Stimulated activated CD8-positive, alpha-beta memory T cell treated with anti-CD3 and anti-CD28 coated beads, Interleukin-4, amount 100 ng/mL, for 4 hours (primary cell): Measurements from ENCODE around the gene RAB13.
A peak's percentile ranks its signal among the peaks of the same experiment; 100 is the strongest.
"Not testable (repeated sequence)": the region's sequence is repeated elsewhere in the genome, so short reads cannot be mapped to it uniquely, and the experiment has no call there.

Experiments
- DNase-seq, 2 donors: peaks; one replicate each; pipeline ENCODE4 v3.0.0-alpha.2; 2020; ENCODE audit warnings: low read depth in 2 of 2, low spot score in 1 of 2

RAB13 gene

DNA sequence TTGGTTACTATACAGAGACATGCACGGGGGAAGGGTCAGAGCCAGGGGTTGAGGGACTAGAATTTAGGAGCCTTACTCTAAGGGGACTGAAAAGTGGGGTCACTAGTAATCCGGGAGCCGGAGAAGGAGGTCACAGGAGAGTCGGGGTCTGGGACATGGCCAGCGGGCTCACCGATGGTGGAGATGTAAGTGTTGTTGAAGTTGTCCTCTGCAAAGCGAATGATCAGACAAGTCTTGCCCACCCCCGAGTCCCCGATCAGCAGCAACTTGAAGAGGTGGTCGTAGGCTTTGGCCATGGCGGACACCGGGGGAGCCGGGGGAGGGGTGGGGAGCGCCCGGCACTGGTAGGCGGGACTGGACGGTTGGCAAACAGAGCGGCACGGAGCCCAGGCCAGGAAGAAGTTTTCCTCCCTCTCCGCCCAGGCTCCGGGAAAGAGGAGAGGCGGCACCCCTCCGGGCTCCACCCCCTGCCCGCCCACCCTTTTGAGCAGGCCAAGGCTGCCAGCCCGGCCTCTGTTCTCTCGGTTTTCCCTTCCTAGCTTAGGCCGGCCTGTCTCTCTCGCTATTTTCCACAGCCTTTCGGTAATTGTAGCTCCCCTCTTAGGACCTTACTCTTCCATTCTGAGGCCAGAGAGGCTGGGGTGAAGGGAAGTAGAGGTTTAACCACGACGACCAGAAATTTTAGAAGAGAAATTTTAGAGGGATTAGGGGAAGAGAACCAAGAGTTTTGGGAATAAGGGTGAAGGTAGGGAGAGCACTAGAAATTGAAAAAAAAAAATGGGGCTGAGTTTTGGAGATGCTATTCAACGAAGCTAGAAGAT is at the start of gene RAB13:
Gene RAB13, minus strand, starts transcription at position 399 of the 821 bp plus-strand sequence. Its CDS starts 103 bp downstream, at position 296.
- DNase-seq: no peak

DNA sequence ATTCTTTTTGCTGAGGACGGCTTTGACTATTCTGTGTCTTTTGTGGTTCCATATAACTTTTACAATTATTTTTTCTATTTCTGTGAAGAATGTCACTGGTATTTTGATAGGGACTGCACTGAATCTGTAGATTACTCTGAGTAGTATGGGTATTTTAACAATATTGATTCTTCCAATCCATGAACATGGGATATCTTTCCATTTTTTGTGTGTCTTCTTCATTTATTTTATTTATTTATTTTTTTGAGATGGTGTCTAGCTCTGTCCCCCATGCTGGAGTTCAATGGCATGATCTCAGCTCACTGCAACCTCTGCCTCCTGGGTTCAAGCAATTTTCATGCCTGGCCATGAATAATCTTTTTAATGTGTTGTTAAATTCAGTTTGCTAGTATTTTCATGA is 47.6 kb upstream of the RAB13 start:
- not testable (repeated sequence) for DNase-seq

GRCh38 chr1:154019940-154020339 is 33.8 kb upstream of the RAB13 start:
- no peak for DNase-seq

GRCh38 chr1:154019269-154019668 is 33.1 kb upstream of the RAB13 start:
- DNase-seq: no peak

GRCh38 chr1:154014154-154014907 is 28.2 kb upstream of the RAB13 start:
- no peak for DNase-seq

- DNase-seq: not testable (repeated sequence)
These were observed 26.4 kb upstream of the RAB13 start for GRCh38 chr1:154012543-154012942.

DNA sequence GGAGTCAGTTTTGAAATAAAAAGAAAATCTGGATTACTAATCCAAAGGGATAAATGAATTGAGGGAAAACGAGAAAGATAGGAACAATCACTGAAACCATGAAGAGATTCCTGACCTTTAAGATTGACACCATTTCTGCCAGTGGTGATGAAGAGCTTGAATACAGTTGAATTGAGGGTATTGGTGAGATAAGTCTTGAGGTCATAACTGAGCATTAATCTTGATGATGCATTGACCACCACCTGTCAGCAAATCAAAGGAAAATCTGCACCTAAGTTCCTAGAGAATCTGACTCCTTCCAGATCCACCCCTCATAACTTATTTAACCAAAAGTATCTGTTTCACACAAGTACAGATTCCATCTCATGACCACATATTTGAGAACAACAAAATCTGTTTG is 26.0 kb upstream of the RAB13 start:
- DNase-seq: no peak

DNA sequence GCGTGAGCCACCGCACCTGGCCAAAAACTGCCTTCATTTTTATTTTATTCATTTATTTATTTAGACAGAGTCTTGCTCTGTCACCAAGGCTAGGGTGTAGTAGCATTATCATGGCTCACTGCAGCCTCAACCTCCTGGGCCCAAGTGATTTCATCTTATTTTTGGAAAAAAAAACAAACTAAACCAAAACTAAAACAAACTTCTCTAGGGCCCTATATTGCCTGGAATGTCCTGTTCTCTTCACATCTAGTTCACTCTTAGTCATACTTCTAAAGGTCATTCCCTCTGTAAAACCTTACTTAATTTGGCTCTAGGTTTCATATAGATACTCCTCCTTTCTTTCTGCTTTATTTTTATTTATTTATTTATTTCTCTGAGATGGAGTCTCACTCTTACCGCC is 20.0 kb upstream of the RAB13 start:
- no peak for DNase-seq

DNA sequence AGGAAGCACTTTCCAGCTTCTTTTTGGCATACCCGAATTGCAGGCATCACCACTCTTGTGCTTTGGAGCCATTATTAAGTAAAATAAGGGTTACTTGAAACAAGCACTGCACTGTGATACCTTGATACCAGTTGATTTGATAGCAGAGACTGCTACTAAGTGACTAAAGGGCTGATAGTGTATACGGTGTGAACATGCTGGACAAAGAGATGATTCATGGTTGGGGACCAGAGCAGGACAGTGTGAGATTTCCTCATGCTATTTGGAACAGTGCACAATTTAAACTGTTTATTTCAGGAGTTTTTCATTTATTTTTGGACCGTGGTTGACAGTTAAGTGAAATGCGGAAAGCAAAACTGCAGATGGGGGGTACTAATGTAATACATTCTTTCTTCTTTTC is 14.3 kb upstream of the RAB13 start:
- DNase-seq: no peak

DNA sequence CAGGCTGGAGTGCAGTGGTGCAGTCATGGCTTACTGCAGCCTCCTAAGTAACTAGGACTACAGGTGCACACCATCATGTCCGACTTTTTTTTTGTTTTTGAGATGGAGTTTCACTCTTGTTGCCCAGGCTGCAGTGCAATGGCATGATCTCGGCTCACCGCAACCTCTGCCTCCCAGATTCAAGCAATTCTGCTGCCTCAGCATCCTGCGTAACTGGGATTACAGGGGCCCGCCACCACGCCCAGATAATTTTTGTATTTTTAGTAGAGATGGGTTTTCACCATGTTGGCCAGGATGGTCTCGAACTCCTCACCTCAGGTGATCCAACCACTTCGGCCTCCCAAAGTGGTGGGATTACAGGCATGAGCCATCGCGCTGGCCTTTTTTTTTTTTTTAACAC is 10.7 kb upstream of the RAB13 start:
- DNase-seq: not testable (repeated sequence)

DNA sequence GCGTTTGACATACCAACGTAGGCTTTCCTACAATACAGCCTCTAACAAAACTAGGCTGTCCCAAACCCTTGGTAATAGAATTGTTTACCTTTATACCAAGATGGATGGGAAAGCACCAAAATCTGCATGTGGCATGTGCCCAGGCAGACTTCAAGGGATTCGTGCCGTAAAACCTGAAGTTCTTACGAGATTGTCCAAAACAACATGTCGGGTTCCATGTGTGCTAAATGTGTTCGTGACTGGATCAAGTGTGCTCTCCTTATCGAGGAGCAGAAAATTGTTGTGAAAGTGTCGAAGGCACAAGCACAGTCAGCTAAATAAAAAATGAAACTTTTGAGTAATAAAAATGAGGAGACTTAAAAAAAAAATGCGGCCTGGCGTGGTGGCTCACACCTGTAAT is 9.5 kb upstream of the RAB13 start:
- DNase-seq: no peak

- no peak for DNase-seq
These were observed 9.1 kb upstream of the RAB13 start for GRCh38 chr1:153995202-153995601.

DNA sequence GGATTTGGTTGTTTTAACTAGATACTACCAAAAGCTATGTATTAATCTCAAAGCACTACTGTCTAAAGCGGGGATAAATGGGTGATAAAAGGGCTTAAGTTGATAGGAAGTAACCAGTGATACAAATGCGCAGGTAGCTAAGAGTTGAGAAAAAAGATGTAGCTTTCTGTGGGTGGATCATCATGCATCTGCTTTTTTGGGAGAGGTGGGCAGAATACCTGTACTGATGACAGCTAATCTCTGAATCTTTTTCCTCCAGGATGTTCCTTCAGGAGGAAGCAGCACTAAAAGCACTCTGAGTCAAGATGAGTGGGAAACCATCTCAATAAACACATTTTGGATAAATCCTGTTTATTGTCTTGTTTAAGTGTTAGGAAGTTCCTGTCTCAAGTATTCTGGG is 5.7 kb upstream of the RAB13 start:
- DNase-seq: no peak

GRCh38 chr1:153991151-153991630 is 5.1 kb upstream of the RAB13 start:
- no peak for DNase-seq

GRCh38 chr1:153990468-153991150 is 4.5 kb upstream of the RAB13 start, which contains the start of gene RPS27:
Gene RPS27 (plus strand): TSS chr1:153990762. CDS start chr1:153990797, 35 bp downstream.
- peak; percentile 63 to 82 for DNase-seq

DNA sequence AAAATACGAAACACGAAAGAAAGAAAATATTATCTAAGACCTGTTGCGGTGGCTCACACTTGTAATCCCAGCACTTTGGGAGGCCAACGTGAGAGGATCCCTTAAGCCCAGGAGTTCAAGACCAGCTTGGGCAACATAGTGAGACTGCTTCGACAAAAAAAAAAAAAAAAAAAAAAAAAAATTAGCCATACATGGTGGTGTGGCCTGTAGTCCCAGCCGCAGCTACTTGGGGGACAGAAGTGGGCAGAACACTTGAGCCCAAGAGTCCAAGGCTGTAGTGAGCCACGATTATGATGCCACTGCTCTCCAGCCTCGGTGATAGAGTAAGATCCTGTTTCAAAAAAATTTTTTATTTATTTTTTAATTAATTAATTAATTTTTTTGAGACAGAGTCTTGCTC is 1.5 kb upstream of the RAB13 start:
- DNase-seq: no peak

GRCh38 chr1:153985341-153985912 is 712 bp downstream of the RAB13 start:
- DNase-seq: peak in 1 of 2 donors; percentile 49

DNA sequence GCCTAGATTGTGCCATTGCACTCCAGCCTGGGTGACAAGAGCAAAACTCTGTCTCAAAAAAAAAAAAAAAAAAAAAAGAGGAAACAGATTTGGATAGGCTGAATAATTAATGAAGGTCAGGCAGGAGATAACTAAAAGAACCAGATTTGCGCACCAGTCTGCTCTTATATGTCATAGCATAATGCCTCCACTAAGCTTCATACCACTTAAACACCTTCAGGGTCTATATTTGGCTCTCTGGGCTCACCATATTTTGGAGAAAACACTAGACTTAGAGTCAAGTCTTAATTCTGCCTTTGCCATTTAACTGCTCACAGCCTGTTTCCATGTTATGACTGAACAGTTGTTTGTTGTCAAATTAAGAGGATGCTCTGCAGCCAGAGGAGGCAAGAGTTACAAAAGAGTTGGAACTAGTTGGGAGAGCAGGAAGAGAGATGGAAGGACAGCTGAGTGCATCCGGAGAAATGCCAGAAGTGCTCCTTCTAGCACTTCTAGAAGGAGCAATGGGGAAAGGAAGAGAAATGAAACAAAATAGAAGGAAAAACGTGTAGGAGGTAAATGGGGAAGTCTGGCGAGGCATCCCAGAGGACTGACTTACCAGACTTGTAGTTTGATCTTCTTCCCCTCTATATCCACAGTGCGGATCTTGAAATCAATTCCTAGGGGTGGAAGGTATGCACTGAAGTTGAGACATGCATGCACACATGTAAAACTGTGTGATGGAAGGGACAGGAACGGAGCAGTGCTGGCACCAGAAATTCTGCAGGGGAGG is 1.8 kb downstream of the RAB13 start:
- no peak for DNase-seq

DNA sequence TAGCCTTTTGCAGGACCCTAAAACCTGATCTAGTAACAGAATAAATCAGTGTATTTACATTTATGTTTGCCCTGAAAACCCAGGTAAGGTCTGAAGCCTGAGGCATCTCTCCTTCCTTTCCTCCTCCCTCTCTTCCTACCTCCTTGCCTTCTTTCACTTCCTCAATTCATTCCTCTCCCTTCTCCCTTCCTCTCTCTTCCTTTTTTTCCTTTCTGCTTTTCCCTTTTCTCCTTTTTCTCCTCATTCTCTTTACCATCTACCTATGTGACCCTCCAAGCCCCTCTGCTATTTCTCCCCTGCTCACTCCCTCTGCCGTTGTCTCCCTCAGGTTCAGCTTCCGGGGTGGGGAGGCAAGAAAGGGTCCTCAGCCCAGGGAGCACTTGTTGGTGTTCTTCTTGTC is 4.4 kb downstream of the RAB13 start:
- not testable (repeated sequence) for DNase-seq

DNA sequence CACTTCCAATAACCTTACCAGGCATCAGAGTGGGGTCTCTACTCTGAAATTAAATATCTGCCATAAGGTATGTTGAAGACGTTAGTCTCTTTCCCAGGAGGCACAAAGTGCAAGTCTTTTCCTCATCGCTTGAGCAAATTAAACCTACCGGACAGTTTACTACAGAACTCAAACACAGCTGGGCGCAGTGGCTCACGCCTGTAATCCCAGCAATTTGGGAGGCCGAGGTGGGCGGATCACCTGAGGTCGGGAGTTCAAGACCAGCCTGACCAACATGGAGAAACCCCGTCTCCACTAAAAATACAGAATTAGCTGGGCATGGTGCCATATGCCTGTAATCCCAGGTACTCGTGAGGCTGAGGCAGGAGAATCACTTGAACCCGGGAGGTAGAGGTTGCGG is 7.0 kb downstream of the RAB13 start:
- DNase-seq: not testable (repeated sequence)
